Measurements from ENCODE around the gene KRT39. TPM values are rescaled to one million over a fixed set of nuclear protein-coding genes. Genes with fewer than 3 reads are reported as not detected.

The KRT39 gene
- total and polyA plus RNA-seq, 2 donors from 2014 or later = not detected

- TF ChIP-seq CTCF (IDR thresholded peaks at IDR 0.05; ENCODE audit: borderline replicate concordance, extremely low read depth, insufficient read depth) = no peak
- DNase-seq (no peak), FAIRE-seq (no peak)
- no peaks in the 10 kb centered on the region for H3K4me1 ChIP-seq (ENCODE audit: control insufficient read depth in 2 of 3, insufficient read depth in 2 of 3, low read depth in 1 of 3, low read length in 3 of 3)
- no peaks in the 10 kb centered on the region for H3K36me3 ChIP-seq (ENCODE audit: control insufficient read depth in 2 of 3, insufficient read depth in 3 of 3, low read length in 3 of 3)
- H3K27ac ChIP-seq (ENCODE audit: low read depth in 2 of 2, low read length in 2 of 2) = no peak overlapping the region
- no peak overlapping the region for H3K4me3 ChIP-seq (ENCODE audit: low read length in 3 of 3)
- intact Hi-C loops (cut with DNase I) = loop anchor here (10.0 kb wide), 1 partner anchor 411 kb away; no protein-coding TSS in a partner anchor
- no peaks in the 10 kb centered on the region for H3K9me3 ChIP-seq (ENCODE audit: control insufficient read depth in 2 of 3, insufficient read depth in 1 of 3, low read length in 3 of 3)
- no peaks in the 10 kb centered on the region for H3K27me3 ChIP-seq (ENCODE audit: control insufficient read depth, insufficient read depth, low read length)
- H3K9ac ChIP-seq (ENCODE audit: low read length in 3 of 3) = no peak overlapping the region
Measured at GRCh38 chr17:40914075-40914855, 52.5 kb downstream of the KRT39 start.

GRCh38 chr17:40912486-40913210 lies 54.1 kb downstream of the KRT39 start:
- FAIRE-seq (no peak), DNase-seq (peak in 2 of 5 donors; percentile 16 to 35)
- Histone ChIP-seq H3K27me3 (ENCODE audit: control insufficient read depth, insufficient read depth, low read length) (no peaks in the 10 kb centered on the region), H3K9ac (ENCODE audit: low read length in 3 of 3) (no peak overlapping the region), H3K27ac (ENCODE audit: low read depth in 2 of 2, low read length in 2 of 2) (no peak overlapping the region), H3K36me3 (ENCODE audit: control insufficient read depth in 2 of 3, insufficient read depth in 3 of 3, low read length in 3 of 3) (no peaks in the 10 kb centered on the region), H3K4me1 (ENCODE audit: control insufficient read depth in 2 of 3, insufficient read depth in 2 of 3, low read depth in 1 of 3, low read length in 3 of 3) (no peaks in the 10 kb centered on the region), H3K9me3 (ENCODE audit: control insufficient read depth in 2 of 3, insufficient read depth in 1 of 3, low read length in 3 of 3) (no peaks in the 10 kb centered on the region), H3K4me3 (ENCODE audit: low read length in 3 of 3) (no peak overlapping the region)
- intact Hi-C loops (cut with DNase I) = loop anchor here (10.0 kb wide), 1 partner anchor 412 kb away; no protein-coding TSS in a partner anchor
- TF ChIP-seq CTCF (IDR thresholded peaks at IDR 0.05; ENCODE audit: borderline replicate concordance, extremely low read depth, insufficient read depth) = no peak

GRCh38 chr17:40910441-40910841 lies 56.3 kb downstream of the KRT39 start:
- DNase-seq = no peak
- no peak overlapping the region for H3K9ac ChIP-seq (ENCODE audit: low read length in 3 of 3)
- no peak overlapping the region for H3K27ac ChIP-seq (ENCODE audit: low read depth in 2 of 2, low read length in 2 of 2)
- TF ChIP-seq CTCF (IDR thresholded peaks at IDR 0.05; ENCODE audit: borderline replicate concordance, extremely low read depth, insufficient read depth) = no peak
- H3K4me1 ChIP-seq (ENCODE audit: control insufficient read depth in 2 of 3, insufficient read depth in 2 of 3, low read depth in 1 of 3, low read length in 3 of 3) = no peaks in the 10 kb centered on the region
- H3K36me3 ChIP-seq (ENCODE audit: control insufficient read depth in 2 of 3, insufficient read depth in 3 of 3, low read length in 3 of 3) = no peaks in the 10 kb centered on the region
- no peak for FAIRE-seq
- no peak overlapping the region for H3K4me3 ChIP-seq (ENCODE audit: low read length in 3 of 3)
- intact Hi-C loops (cut with DNase I) = loop anchor here (10.0 kb wide), 1 partner anchor 414 kb away; no protein-coding TSS in a partner anchor
- no peaks in the 10 kb centered on the region for H3K27me3 ChIP-seq (ENCODE audit: control insufficient read depth, insufficient read depth, low read length)
- no peaks in the 10 kb centered on the region for H3K9me3 ChIP-seq (ENCODE audit: control insufficient read depth in 2 of 3, insufficient read depth in 1 of 3, low read length in 3 of 3)
